Erythroblast (primary cell): Measurements from ENCODE around the gene N4BP3.
"Not testable (repeated sequence)": the region's sequence is repeated elsewhere in the genome, so short reads cannot be mapped to it uniquely, and the experiment has no call there.

ENCODE experiments used
- DNase-seq, 2 experiments: peaks; one replicate each; lab custom pipeline; 2025; lab: John Stamatoyannopoulos, UW
- GATA1 ChIP-seq: IDR thresholded peaks from 2 replicates; pipeline ENCODE4 v1.6.1; 2011; ENCODE audit warnings: low read depth, mild to moderate bottlenecking, control low read depth, low read length, moderate library complexity
- POLR2A ChIP-seq: IDR thresholded peaks from 2 replicates; pipeline ENCODE4 v1.6.1; 2011; ENCODE audit warnings: mild to moderate bottlenecking, low read length

The N4BP3 gene

GRCh38 chr5:178121391-178122276 lies 8.3 kb downstream of the N4BP3 start:
- no peak for DNase-seq
- no peak for TF ChIP-seq GATA1
- TF ChIP-seq POLR2A = no peak

- no peak for TF ChIP-seq GATA1
- no peak for TF ChIP-seq POLR2A
Observed at GRCh38 chr5:178122346-178122745, 9.0 kb downstream of the N4BP3 start.

GRCh38 chr5:178123094-178123965 lies 10.0 kb downstream of the N4BP3 start:
- DNase-seq = peak; percentile 33 to 38
- TF ChIP-seq POLR2A (no peak), GATA1 (no peak)

More at GRCh38 chr5:178122346-178122745, 9.0 kb downstream of the N4BP3 start:
- DNase-seq = no peak

GRCh38 chr5:178123966-178124925 lies 10.9 kb downstream of the N4BP3 start:
- DNase-seq = no peak
- TF ChIP-seq GATA1 = no peak
- no peak for TF ChIP-seq POLR2A

- DNase-seq = no peak
- no peak for TF ChIP-seq GATA1
- TF ChIP-seq POLR2A = no peak
Observed at GRCh38 chr5:178125253-178125906, 12.0 kb downstream of the N4BP3 start.

GRCh38 chr5:178126556-178126955 lies 13.2 kb downstream of the N4BP3 start:
- DNase-seq = peak; percentile 20 to 52
- TF ChIP-seq POLR2A = no peak
- TF ChIP-seq GATA1 = no peak

- peak; percentile 38 for TF ChIP-seq POLR2A
- peak; percentile 84 to 93 for DNase-seq
Observed at GRCh38 chr5:178127300-178128009, 14.1 kb downstream of the N4BP3 start.

GRCh38 chr5:178129296-178129695 lies 16.0 kb downstream of the N4BP3 start:
- TF ChIP-seq GATA1 (no peak), POLR2A (no peak)
- no peak for DNase-seq

- not testable (repeated sequence) for DNase-seq
Observed at GRCh38 chr5:178130234-178130575, 16.9 kb downstream of the N4BP3 start.

GRCh38 chr5:178130576-178131445 lies 17.5 kb downstream of the N4BP3 start, which contains the start of gene RMND5B:
TSS of gene RMND5B (plus strand) at chr5:178131014. CDS start at chr5:178138120, 7,106 bp downstream.
- peak; percentile 93 to 95 for DNase-seq
- no peak for TF ChIP-seq GATA1
- peak; percentile 87 for TF ChIP-seq POLR2A

GRCh38 chr5:178131446-178131996 lies 18.2 kb downstream of the N4BP3 start:
- TF ChIP-seq POLR2A (no peak), GATA1 (no peak)

More at GRCh38 chr5:178131446-178131996, 18.2 kb downstream of the N4BP3 start:
- peak; percentile 59 to 69 for DNase-seq
